K562 (cell line): ENCODE data around the gene NUP62. TPM values are rescaled to one million over a fixed set of nuclear protein-coding genes. Genes with fewer than 3 reads are reported as not detected.

Source experiments
- C11orf30 ChIP-seq: fragments of 450-650 bp; IDR thresholded peaks from 2 replicates; pipeline ENCODE4 v1.6.1; 2016; ENCODE audit warnings: low read depth, mild to moderate bottlenecking
- CCAR2 ChIP-seq: fragments of 200-400 bp; formaldehyde crosslinking; IDR thresholded peaks from 2 replicates; pipeline ENCODE4 v1.6.1; 2017; ENCODE audit warnings: mild to moderate bottlenecking, low read depth, low read length
- ELF1 ChIP-seq: fragments of 200-800 bp; sonication (Bioruptor generic); IDR thresholded peaks from 2 replicates; pipeline ENCODE4 v1.6.1; 2016; ENCODE audit warnings: missing genetic modification characterization, missing compliant biosample characterization
- FOXJ2 ChIP-seq: fragments of 200-800 bp; sonication (Bioruptor generic); IDR thresholded peaks from 2 replicates; pipeline ENCODE4 v1.6.1; 2016; ENCODE audit warnings: missing genetic modification characterization, missing compliant biosample characterization
- FOXK1 ChIP-seq: sonication (generic); formaldehyde crosslinking; IDR thresholded peaks from 2 replicates; pipeline ENCODE4 v1.8.0; 2022; ENCODE audit warnings: missing genetic modification reagents, mild to moderate bottlenecking, borderline replicate concordance
- GABPA ChIP-seq: fragments of 200-800 bp; sonication (Bioruptor generic); conservative IDR thresholded peaks from 2 replicates; pipeline ENCODE4 v1.6.1; 2016; ENCODE audit warnings: low read depth, missing genetic modification characterization, missing compliant biosample characterization
- HSF4 ChIP-seq: fragments of 250-450 bp; sonication (Bioruptor Pico); IDR thresholded peaks from 2 replicates; pipeline ENCODE4 v2.1.2; 2022; ENCODE audit warnings: mild to moderate bottlenecking, moderate library complexity, borderline replicate concordance
- NUFIP1 ChIP-seq: fragments of 450-650 bp; IDR thresholded peaks from 2 replicates; pipeline ENCODE4 v1.6.1; 2018; ENCODE audit not compliant: partially characterized antibody
- RFX1 ChIP-seq: fragments of 450-650 bp; IDR thresholded peaks from 2 replicates; pipeline ENCODE4 v1.6.1; 2016; ENCODE audit warnings: mild to moderate bottlenecking, moderate library complexity
- SMARCA5 ChIP-seq: fragments of 450-650 bp; IDR thresholded peaks from 2 replicates; pipeline ENCODE4 v1.6.1; 2016
- ZNF408 ChIP-seq: fragments of 250-450 bp; sonication (Bioruptor Pico); IDR thresholded peaks from 2 replicates; pipeline ENCODE4 v1.4.0; 2020; ENCODE audit warnings: low read depth, mild to moderate bottlenecking, moderate library complexity
- polyA plus RNA-seq, 8 experiments: library from polyadenylated mRNA; depleted of rRNA in 4 of 8; stranded (reverse) in 5 of 8; unstranded in 3 of 8; fragments of >200 nt; fragmentation: Nextera tagmentation in 2 of 8; fragmentation: Illumina TruSeq in 1 of 8; extraction: Ambion mirVana in 2 of 8; extraction: Trizol in 1 of 8; gene quantifications; 2 replicates each; pipeline versions ENCODE4 v1.2.1 to v1.2.3, GENCODE V29; 2011 to 2014; ENCODE audit warnings: inconsistent platforms in 1 of 8, missing spikeins in 1 of 8
- total RNA-seq, 7 experiments: library from RNA; depleted of rRNA in 6 of 7; stranded (reverse); fragments of >200 nt in 6 of 7; fragmentation: Illumina TruSeq in 2 of 7; extraction: Trizol in 2 of 7; gene quantifications; 2 replicates each; pipeline versions ENCODE4 v1.2.1 to v1.2.3, GENCODE V29; 2011 to 2021; ENCODE audit warnings: low replicate concordance in 1 of 7
- TF ChIP-seq, protein P1 (sequence below): sonication (generic); formaldehyde crosslinking; IDR thresholded peaks from 2 replicates; pipeline ENCODE4 v1.8.1; 2023; ENCODE audit warnings: mild to moderate bottlenecking, missing genetic modification reagents
- TF ChIP-seq, protein P2 (sequence below): fragments of 450-650 bp; formaldehyde crosslinking; IDR thresholded peaks from 2 replicates; pipeline ENCODE4 v1.4.0; 2020; ENCODE audit warnings: mild to moderate bottlenecking, moderate library complexity
- TF ChIP-seq, protein P3 (sequence below), 2 experiments: fragments of 450-650 bp in 1 of 2; sonication (generic) in 1 of 2; formaldehyde crosslinking in 1 of 2; IDR thresholded peaks; 2 replicates each; pipeline versions ENCODE4 v1.7.1 to v1.9.0; 2016 to 2022; ENCODE audit warnings: inconsistent platforms in 1 of 2, mild to moderate bottlenecking in 1 of 2, missing genetic modification reagents in 1 of 2

Gene NUP62
- total and polyA plus RNA-seq, 9 of the 15 experiments (the other 6 are each of a cell fraction or from before 2014, with no cell fraction given): 16.9 to 109 (median 66.0) TPM

DNA sequence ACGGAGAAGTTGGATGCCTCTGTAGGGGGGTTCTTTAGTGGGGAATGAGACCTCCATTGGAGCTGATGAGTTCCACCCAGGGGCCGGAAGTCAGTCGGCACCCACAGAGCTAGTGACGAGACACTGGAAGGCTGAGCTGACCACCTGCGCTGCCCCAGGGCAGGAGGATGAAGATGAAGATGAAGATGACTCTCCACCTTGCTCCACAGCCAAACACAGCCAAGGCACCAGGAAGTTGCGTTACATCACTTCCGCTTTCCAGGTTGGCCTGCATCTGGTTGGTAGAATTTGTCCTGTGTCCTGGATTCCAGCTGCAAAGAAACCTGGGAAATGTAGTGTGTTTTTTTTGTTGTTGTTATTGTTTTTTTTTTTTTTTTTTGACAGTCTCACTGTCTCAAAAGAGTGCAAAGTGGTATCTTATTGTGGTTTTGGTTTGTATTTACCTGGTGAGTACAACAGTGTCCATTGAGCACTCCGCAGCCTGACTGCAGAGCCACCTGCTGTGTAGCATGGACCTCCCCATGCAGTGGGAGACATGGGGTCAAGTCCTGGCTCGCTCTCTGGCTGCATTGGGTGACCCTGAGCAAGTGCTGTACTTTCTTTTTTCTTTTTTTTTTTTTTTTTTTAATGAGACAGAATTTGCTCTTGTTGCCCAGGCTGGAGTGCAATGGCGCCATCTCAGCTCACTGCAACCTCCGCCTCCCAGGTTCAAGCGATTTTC, 49.9 kb downstream of the NUP62 start (continued):
- TF ChIP-seq, protein P1, sequence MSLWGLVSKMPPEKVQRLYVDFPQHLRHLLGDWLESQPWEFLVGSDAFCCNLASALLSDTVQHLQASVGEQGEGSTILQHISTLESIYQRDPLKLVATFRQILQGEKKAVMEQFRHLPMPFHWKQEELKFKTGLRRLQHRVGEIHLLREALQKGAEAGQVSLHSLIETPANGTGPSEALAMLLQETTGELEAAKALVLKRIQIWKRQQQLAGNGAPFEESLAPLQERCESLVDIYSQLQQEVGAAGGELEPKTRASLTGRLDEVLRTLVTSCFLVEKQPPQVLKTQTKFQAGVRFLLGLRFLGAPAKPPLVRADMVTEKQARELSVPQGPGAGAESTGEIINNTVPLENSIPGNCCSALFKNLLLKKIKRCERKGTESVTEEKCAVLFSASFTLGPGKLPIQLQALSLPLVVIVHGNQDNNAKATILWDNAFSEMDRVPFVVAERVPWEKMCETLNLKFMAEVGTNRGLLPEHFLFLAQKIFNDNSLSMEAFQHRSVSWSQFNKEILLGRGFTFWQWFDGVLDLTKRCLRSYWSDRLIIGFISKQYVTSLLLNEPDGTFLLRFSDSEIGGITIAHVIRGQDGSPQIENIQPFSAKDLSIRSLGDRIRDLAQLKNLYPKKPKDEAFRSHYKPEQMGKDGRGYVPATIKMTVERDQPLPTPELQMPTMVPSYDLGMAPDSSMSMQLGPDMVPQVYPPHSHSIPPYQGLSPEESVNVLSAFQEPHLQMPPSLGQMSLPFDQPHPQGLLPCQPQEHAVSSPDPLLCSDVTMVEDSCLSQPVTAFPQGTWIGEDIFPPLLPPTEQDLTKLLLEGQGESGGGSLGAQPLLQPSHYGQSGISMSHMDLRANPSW (CRISPR knock-in tag): no peak
- TF ChIP-seq HSF4 (CRISPR knock-in tag) (no peak), ZNF408 (CRISPR knock-in tag) (no peak), CCAR2 (no peak), FOXJ2 (tag) (no peak), GABPA (tag) (0 out of 2 replicates have a peak, but pooled peaks have one; percentile 14), FOXK1 (CRISPR knock-in tag) (no peak), RFX1 (no peak), C11orf30 (no peak), ELF1 (tag) (no peak), NUFIP1 (no peak), SMARCA5 (no peak)
- TF ChIP-seq, protein P2, sequence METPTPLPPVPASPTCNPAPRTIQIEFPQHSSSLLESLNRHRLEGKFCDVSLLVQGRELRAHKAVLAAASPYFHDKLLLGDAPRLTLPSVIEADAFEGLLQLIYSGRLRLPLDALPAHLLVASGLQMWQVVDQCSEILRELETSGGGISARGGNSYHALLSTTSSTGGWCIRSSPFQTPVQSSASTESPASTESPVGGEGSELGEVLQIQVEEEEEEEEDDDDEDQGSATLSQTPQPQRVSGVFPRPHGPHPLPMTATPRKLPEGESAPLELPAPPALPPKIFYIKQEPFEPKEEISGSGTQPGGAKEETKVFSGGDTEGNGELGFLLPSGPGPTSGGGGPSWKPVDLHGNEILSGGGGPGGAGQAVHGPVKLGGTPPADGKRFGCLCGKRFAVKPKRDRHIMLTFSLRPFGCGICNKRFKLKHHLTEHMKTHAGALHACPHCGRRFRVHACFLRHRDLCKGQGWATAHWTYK (CRISPR knock-in tag): no peak
- TF ChIP-seq, protein P3, sequence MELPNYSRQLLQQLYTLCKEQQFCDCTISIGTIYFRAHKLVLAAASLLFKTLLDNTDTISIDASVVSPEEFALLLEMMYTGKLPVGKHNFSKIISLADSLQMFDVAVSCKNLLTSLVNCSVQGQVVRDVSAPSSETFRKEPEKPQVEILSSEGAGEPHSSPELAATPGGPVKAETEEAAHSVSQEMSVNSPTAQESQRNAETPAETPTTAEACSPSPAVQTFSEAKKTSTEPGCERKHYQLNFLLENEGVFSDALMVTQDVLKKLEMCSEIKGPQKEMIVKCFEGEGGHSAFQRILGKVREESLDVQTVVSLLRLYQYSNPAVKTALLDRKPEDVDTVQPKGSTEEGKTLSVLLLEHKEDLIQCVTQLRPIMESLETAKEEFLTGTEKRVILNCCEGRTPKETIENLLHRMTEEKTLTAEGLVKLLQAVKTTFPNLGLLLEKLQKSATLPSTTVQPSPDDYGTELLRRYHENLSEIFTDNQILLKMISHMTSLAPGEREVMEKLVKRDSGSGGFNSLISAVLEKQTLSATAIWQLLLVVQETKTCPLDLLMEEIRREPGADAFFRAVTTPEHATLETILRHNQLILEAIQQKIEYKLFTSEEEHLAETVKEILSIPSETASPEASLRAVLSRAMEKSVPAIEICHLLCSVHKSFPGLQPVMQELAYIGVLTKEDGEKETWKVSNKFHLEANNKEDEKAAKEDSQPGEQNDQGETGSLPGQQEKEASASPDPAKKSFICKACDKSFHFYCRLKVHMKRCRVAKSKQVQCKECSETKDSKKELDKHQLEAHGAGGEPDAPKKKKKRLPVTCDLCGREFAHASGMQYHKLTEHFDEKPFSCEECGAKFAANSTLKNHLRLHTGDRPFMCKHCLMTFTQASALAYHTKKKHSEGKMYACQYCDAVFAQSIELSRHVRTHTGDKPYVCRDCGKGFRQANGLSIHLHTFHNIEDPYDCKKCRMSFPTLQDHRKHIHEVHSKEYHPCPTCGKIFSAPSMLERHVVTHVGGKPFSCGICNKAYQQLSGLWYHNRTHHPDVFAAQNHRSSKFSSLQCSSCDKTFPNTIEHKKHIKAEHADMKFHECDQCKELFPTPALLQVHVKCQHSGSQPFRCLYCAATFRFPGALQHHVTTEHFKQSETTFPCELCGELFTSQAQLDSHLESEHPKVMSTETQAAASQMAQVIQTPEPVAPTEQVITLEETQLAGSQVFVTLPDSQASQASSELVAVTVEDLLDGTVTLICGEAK (IDR thresholded peaks at IDR 0.05): peak; percentile 61; the same call in 1 of the 2 replicates
- TF ChIP-seq, protein P3 (CRISPR knock-in tag; IDR thresholded peaks at IDR 0.05): no peak
